Activated CD8-positive, alpha-beta memory T cell treated with anti-CD3 and anti-CD28 coated beads, Interleukin-2, amount 50 U/mL, for 48 hours (primary cell): Measurements from ENCODE around the gene DGKI.

ENCODE experiments used
- DNase-seq: peaks from one replicate; pipeline ENCODE4 v3.0.0-alpha.2; 2020

Gene DGKI

GRCh38 chr7:137774793-137775201, 72.0 kb downstream of the DGKI start:
- no peak for DNase-seq

- DNase-seq, result no peak
These were observed 74.0 kb downstream of the DGKI start for GRCh38 chr7:137772748-137773147.

- DNase-seq, result no peak
These were observed 74.5 kb downstream of the DGKI start for GRCh38 chr7:137772316-137772715.

- DNase-seq, result no peak
These were observed 75.1 kb downstream of the DGKI start for GRCh38 chr7:137771679-137772078.

GRCh38 chr7:137771273-137771672, 75.5 kb downstream of the DGKI start:
- no peak for DNase-seq

- no peak for DNase-seq
These were observed 78.4 kb downstream of the DGKI start for GRCh38 chr7:137768366-137768765.

- DNase-seq, result no peak
These were observed 84.4 kb downstream of the DGKI start for GRCh38 chr7:137762334-137762733.

- no peak for DNase-seq
These were observed 86.7 kb downstream of the DGKI start for GRCh38 chr7:137760111-137760510.

- no peak for DNase-seq
These were observed 89.4 kb downstream of the DGKI start for GRCh38 chr7:137757146-137757925.

GRCh38 chr7:137755846-137756651, 90.7 kb downstream of the DGKI start:
- DNase-seq, result no peak

- DNase-seq, result no peak
These were observed 91.3 kb downstream of the DGKI start for GRCh38 chr7:137755427-137755826.

- DNase-seq, result no peak
These were observed 92.6 kb downstream of the DGKI start for GRCh38 chr7:137753948-137754851.

- no peak for DNase-seq
These were observed 93.2 kb downstream of the DGKI start for GRCh38 chr7:137753575-137753947.

- no peak for DNase-seq
These were observed 93.7 kb downstream of the DGKI start for GRCh38 chr7:137753067-137753466.

GRCh38 chr7:137751361-137752009, 95.3 kb downstream of the DGKI start:
- DNase-seq, result no peak

GRCh38 chr7:137747359-137748031, 99.3 kb downstream of the DGKI start:
- no peak for DNase-seq

GRCh38 chr7:137743021-137743420, 103.8 kb downstream of the DGKI start:
- DNase-seq, result no peak

GRCh38 chr7:137742051-137742450, 104.7 kb downstream of the DGKI start:
- DNase-seq, result no peak

- no peak for DNase-seq
These were observed 105.3 kb downstream of the DGKI start for GRCh38 chr7:137741443-137741842.

GRCh38 chr7:137734221-137734620, 112.6 kb downstream of the DGKI start:
- DNase-seq, result no peak

- DNase-seq, result no peak
These were observed 114.6 kb downstream of the DGKI start for GRCh38 chr7:137732168-137732567.

- no peak for DNase-seq
These were observed 115.3 kb downstream of the DGKI start for GRCh38 chr7:137731436-137731835.
